Measurements from ENCODE around the gene CXCL5. TPM values are rescaled to one million over a fixed set of nuclear protein-coding genes. Genes with fewer than 3 reads are reported as not detected.
A peak's percentile ranks its signal among the peaks of the same experiment; 100 is the strongest.

Gene CXCL5
- total RNA-seq, 1 donor from 2014 or later = 5.4 TPM

DNA sequence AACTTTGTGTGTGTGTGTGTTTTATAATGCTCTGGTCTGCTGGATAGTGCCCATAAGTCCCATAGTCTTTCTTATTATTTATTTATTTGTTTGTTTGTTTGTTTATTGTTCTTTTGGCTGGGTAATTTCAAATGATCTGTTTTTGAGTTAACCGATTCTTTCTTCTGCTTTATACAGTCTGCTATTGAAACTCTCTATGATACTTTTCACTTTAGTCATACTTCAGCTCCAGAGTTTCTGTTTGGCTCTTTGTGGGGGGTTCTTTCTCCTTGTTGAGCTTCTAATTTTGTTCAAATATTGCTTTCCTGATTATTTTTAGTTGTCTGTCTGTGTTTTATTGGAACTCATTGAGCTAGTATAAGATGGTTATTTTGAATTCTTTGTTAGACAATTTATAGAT lies 30.0 kb upstream of the CXCL5 start:
- Histone ChIP-seq H3K36me3 (no peaks in the 10 kb centered on the region), H3K27me3 (ENCODE audit: low read depth) (no peaks in the 10 kb centered on the region), H3K27ac (no peak overlapping the region), H3K9me3 (no peaks in the 10 kb centered on the region), H3K4me3 (no peak overlapping the region), H3K4me1 (no peaks in the 10 kb centered on the region)
- TF ChIP-seq, protein P1, sequence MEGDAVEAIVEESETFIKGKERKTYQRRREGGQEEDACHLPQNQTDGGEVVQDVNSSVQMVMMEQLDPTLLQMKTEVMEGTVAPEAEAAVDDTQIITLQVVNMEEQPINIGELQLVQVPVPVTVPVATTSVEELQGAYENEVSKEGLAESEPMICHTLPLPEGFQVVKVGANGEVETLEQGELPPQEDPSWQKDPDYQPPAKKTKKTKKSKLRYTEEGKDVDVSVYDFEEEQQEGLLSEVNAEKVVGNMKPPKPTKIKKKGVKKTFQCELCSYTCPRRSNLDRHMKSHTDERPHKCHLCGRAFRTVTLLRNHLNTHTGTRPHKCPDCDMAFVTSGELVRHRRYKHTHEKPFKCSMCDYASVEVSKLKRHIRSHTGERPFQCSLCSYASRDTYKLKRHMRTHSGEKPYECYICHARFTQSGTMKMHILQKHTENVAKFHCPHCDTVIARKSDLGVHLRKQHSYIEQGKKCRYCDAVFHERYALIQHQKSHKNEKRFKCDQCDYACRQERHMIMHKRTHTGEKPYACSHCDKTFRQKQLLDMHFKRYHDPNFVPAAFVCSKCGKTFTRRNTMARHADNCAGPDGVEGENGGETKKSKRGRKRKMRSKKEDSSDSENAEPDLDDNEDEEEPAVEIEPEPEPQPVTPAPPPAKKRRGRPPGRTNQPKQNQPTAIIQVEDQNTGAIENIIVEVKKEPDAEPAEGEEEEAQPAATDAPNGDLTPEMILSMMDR (IDR thresholded peaks at IDR 0.05) = no peak
- intact Hi-C loops (cut with DNase I) = no loop called here
- DNase-seq (no peak), ATAC-seq (no peak)

DNA sequence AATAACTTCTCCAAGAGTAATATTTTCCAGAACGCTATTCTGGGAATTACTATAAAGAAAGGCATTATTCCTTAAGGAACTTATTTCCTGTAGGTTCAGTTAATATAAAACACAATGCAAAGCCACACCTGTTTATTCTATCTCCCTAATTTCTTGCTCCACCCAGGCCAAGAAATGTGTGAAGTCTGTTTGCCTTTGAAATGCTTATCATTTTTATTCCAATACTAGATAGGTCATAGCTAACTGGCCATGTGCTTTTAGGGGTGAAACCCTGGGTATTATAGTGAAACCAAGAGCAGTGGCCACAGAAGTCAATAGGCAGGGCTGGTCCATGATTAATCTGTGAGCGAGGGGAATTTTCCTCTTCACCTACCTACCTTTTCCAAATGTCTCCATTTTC lies 25.2 kb upstream of the CXCL5 start:
- intact Hi-C loops (cut with DNase I) = no loop called here
- no peaks in the 10 kb centered on the region for H3K4me1 ChIP-seq
- no peak for DNase-seq
- H3K4me3 ChIP-seq = no peak overlapping the region
- no peaks in the 10 kb centered on the region for H3K27me3 ChIP-seq (ENCODE audit: low read depth)
- TF ChIP-seq, protein P1 (IDR thresholded peaks at IDR 0.05) = no peak
- H3K36me3 ChIP-seq = no peaks in the 10 kb centered on the region
- H3K27ac ChIP-seq = no peak overlapping the region
- H3K9me3 ChIP-seq = no peaks in the 10 kb centered on the region
- no peak for ATAC-seq

DNA sequence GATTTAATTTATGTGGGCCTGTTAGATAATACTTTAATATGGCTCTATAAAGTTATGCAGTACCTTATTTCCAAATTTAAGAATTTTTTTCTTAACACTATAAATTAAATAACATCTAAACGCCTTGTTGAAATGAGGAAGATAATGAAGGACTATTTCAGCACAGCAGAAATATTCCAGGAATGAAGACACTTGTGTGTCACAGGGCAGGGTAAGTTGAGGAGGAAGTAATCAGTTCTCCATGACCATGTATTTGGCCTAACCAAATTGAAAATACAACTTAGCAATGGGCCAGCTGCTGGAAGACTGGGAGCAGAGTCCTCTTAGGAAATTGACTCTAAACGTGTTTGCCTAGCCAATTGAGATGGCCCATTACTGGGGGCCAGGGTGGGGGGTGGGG lies 23.1 kb upstream of the CXCL5 start:
- Histone ChIP-seq H3K27ac (no peak overlapping the region), H3K4me3 (no peak overlapping the region), H3K27me3 (ENCODE audit: low read depth) (no peaks in the 10 kb centered on the region), H3K4me1 (no peaks in the 10 kb centered on the region), H3K9me3 (no peaks in the 10 kb centered on the region), H3K36me3 (no peaks in the 10 kb centered on the region)
- DNase-seq (no peak), ATAC-seq (peak; percentile 55 to 60)
- intact Hi-C loops (cut with DNase I) = no loop called here
- TF ChIP-seq, protein P1 (IDR thresholded peaks at IDR 0.05) = no peak

DNA sequence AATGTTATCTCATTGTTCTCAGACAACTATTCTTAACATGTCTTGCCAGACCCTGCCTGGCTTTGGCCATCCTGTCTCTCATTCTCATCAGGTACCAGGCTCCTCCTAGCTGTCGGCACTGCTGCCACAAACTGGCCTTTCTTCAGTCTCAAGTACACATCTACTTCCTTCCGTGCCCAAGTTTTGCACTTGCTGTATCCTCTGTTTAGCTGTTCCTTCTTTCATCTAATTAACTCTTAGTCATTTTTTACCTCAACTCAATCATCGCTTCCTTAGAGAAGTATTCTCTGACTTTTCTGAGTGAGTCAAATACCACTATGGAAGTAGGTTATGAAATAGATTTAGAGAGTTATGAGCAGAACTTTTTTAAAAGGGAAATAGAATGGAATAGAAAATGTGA lies 20.3 kb upstream of the CXCL5 start:
- TF ChIP-seq, protein P1 (IDR thresholded peaks at IDR 0.05) = no peak
- ATAC-seq (peak; percentile 62 to 71), DNase-seq (peak; percentile 49)
- no peaks in the 10 kb centered on the region for H3K36me3 ChIP-seq
- no peaks in the 10 kb centered on the region for H3K4me1 ChIP-seq
- H3K4me3 ChIP-seq = no peak overlapping the region
- H3K27ac ChIP-seq = no peak overlapping the region
- intact Hi-C loops (cut with DNase I) = no loop called here
- no peaks in the 10 kb centered on the region for H3K27me3 ChIP-seq (ENCODE audit: low read depth)
- H3K9me3 ChIP-seq = no peaks in the 10 kb centered on the region

DNA sequence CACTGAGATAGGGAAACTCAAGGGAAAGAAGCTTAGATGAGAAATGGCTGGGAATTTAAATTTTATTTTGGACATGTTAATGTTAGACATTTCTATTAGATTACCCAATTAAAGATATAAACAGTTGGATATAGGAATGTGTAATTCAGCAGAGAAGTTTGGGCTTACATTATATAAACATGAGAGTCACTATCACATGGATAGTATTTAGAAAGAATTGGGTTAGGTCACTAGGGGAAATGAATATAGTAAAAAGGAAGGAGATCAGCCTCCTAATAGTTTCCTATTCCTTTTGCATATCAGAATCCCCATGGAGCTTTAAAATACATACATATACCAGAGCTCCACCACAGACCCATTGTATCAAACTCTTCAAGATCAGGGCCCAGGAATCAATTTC lies 19.6 kb upstream of the CXCL5 start:
- Histone ChIP-seq H3K4me3 (no peak overlapping the region), H3K27me3 (ENCODE audit: low read depth) (no peaks in the 10 kb centered on the region), H3K4me1 (no peaks in the 10 kb centered on the region), H3K27ac (no peak overlapping the region), H3K9me3 (no peaks in the 10 kb centered on the region), H3K36me3 (no peaks in the 10 kb centered on the region)
- peak; percentile 53 to 56 for ATAC-seq
- TF ChIP-seq, protein P1 (IDR thresholded peaks at IDR 0.05) = no peak
- no peak for DNase-seq
- intact Hi-C loops (cut with DNase I) = no loop called here

DNA sequence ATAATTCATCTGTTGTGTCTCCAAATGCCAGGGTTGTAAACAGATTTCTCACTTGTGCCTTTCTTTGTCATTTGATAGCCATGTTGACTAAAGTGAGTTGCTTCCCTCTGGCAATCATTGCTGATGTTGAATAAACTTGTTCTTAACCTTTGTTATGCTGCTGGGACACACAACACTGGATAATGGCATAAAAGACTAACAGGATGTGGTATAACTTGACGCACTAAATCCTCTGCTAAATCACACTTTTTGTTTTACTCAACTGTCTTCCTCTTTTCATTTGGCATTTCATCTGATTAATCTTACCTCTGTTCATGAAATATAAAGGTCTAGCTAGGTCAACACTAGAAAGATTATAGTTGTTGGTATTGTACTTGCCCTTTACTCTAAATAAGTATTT lies 17.6 kb upstream of the CXCL5 start:
- intact Hi-C loops (cut with DNase I) = no loop called here
- Histone ChIP-seq H3K27me3 (ENCODE audit: low read depth) (no peaks in the 10 kb centered on the region), H3K9me3 (no peaks in the 10 kb centered on the region), H3K4me1 (no peaks in the 10 kb centered on the region), H3K27ac (no peak overlapping the region), H3K4me3 (no peak overlapping the region), H3K36me3 (no peaks in the 10 kb centered on the region)
- TF ChIP-seq, protein P1 (IDR thresholded peaks at IDR 0.05) = no peak
- ATAC-seq = peak; percentile 42 to 54
- DNase-seq = no peak
